Stimulated activated CD4-positive, alpha-beta T cell treated with anti-CD3 and anti-CD28 coated beads, Interleukin-2, amount 100 ng/mL, for 24 hours (primary cell): ENCODE data around the gene TMCC1.
"Not testable (repeated sequence)": the region's sequence is repeated elsewhere in the genome, so short reads cannot be mapped to it uniquely, and the experiment has no call there.

Experiments used
- DNase-seq, 2 donors: peaks; one replicate each; pipeline ENCODE4 v3.0.0-alpha.2; 2020

TMCC1 gene

GRCh38 chr3:129618901-129619671 is 274.4 kb downstream of the TMCC1 start:
- no peak for DNase-seq

- DNase-seq = no peak
These were observed 275.2 kb downstream of the TMCC1 start for GRCh38 chr3:129618186-129618820.

GRCh38 chr3:129617381-129618185 is 275.9 kb downstream of the TMCC1 start:
- no peak for DNase-seq

- no peak for DNase-seq
These were observed 276.8 kb downstream of the TMCC1 start for GRCh38 chr3:129616713-129617112.

GRCh38 chr3:129616291-129616690 is 277.2 kb downstream of the TMCC1 start:
- no peak for DNase-seq

- no peak for DNase-seq
These were observed 277.7 kb downstream of the TMCC1 start for GRCh38 chr3:129615751-129616281.

GRCh38 chr3:129614927-129615363 is 278.6 kb downstream of the TMCC1 start:
- DNase-seq = no peak

GRCh38 chr3:129614435-129614834 is 279.1 kb downstream of the TMCC1 start:
- DNase-seq = no peak

GRCh38 chr3:129613367-129613740 is 280.2 kb downstream of the TMCC1 start:
- DNase-seq = no peak

GRCh38 chr3:129612534-129613366 is 280.8 kb downstream of the TMCC1 start:
- DNase-seq = no peak

- no peak for DNase-seq
These were observed 281.5 kb downstream of the TMCC1 start for GRCh38 chr3:129611812-129612533.

- DNase-seq = no peak
These were observed 282.1 kb downstream of the TMCC1 start for GRCh38 chr3:129611446-129611800.

- not testable (repeated sequence) for DNase-seq
These were observed 282.6 kb downstream of the TMCC1 start for GRCh38 chr3:129610794-129611445.

- no peak for DNase-seq
These were observed 283.2 kb downstream of the TMCC1 start for GRCh38 chr3:129610276-129610675.

GRCh38 chr3:129609591-129610182 is 283.8 kb downstream of the TMCC1 start:
- no peak for DNase-seq

GRCh38 chr3:129608936-129609590 is 284.4 kb downstream of the TMCC1 start:
- no peak for DNase-seq

GRCh38 chr3:129608087-129608935 is 285.2 kb downstream of the TMCC1 start:
- DNase-seq = no peak

- DNase-seq = no peak
These were observed 286.0 kb downstream of the TMCC1 start for GRCh38 chr3:129607391-129608068.
